Aorta (tissue), 5 donors: ENCODE measurements around the gene KDM4B. TPM values are rescaled to one million over a fixed set of nuclear protein-coding genes. Genes with fewer than 3 reads are reported as not detected.

ENCODE experiments used
- ATAC-seq: fragments of 200-7000 bp; cut with Tn5 transposase; one replicate; pipeline ENCODE4 v1.9.1; 2022; ENCODE audit warnings: moderate library complexity; ENCODE audit not compliant: low FRiP score
- DNase-seq, 2 donors: peaks; one replicate each; pipeline ENCODE4 v3.0.0-alpha.2; 2020
- H3K27ac ChIP-seq, 2 donors: one replicate each; pipeline ENCODE4 v1.5.1; 2013; ENCODE audit warnings: low read length in 2 of 2, mild to moderate bottlenecking in 2 of 2, moderate library complexity in 2 of 2, control low read depth in 1 of 2, inconsistent platforms in 1 of 2, low read depth in 1 of 2
- H3K27me3 ChIP-seq, 2 donors: one replicate each; pipeline ENCODE4 v1.6.1; 2013; ENCODE audit warnings: control low read depth in 1 of 2, low read length in 1 of 2, mild to moderate bottlenecking in 1 of 2, moderate library complexity in 1 of 2; ENCODE audit not compliant: insufficient read depth in 2 of 2, control insufficient read depth in 1 of 2
- H3K36me3 ChIP-seq, 2 donors: one replicate each; pipeline ENCODE4 v1.6.1; 2013; ENCODE audit warnings: control low read depth in 1 of 2, low read length in 1 of 2, mild to moderate bottlenecking in 1 of 2; ENCODE audit not compliant: insufficient read depth in 2 of 2, control insufficient read depth in 1 of 2
- H3K4me1 ChIP-seq, 2 donors: one replicate each; pipeline ENCODE4 v1.6.1; 2013; ENCODE audit warnings: low read length in 2 of 2, control low read depth in 1 of 2, mild to moderate bottlenecking in 1 of 2, moderate library complexity in 1 of 2; ENCODE audit not compliant: insufficient read depth in 2 of 2, control insufficient read depth in 1 of 2
- H3K4me3 ChIP-seq, 2 donors: one replicate each; pipeline ENCODE4 v1.5.1; 2013; ENCODE audit warnings: low read length in 2 of 2, control low read depth in 1 of 2, mild to moderate bottlenecking in 1 of 2
- H3K9me3 ChIP-seq: one replicate; pipeline ENCODE4 v1.6.1; 2013; ENCODE audit warnings: mild to moderate bottlenecking, low read length; ENCODE audit not compliant: control insufficient read depth
- WGBS, 2 donors: extraction: QIAGEN DNeasy Blood & Tissue Kit; methylation state at CpG; one replicate each; pipeline ENCODE4 v1.1.7; 2013; 5-methylcytosine and 5-hydroxymethylcytosine counted together
- intact Hi-C, 2 donors: fragments of 100-400 bp; cut with DNase I; formaldehyde crosslinking; loops; one replicate each; pipeline versions ENCODE4 v1.14.2 to v1.15.0; 2022
- polyA plus RNA-seq, 2 donors: library from polyadenylated mRNA; stranded (reverse); fragments of 200-250 nt; gene quantifications; one replicate each; pipeline ENCODE4 v1.2.3, GENCODE V29; 2013
- total RNA-seq, 2 donors: library from RNA; stranded (reverse); fragmentation: NEBNext Ultra II Directional; extraction: Animal tissue kit (Norgen Biotek cat#: 25700); gene quantifications; one replicate each; pipeline ENCODE4 v1.2.1, GENCODE V29; 2021
- donor health status: healthy with polysubstance abuse.
- donor health status: Bipolar disorder and iron deficiency.
- donor health status: DM: no; HTN: no; CAD: no.
- donor health status: DM: no; HTN: no; CAD: no.
- donor health status: DM: yes; HTN: yes; CAD: no.

Gene KDM4B
- total and polyA plus RNA-seq, 4 donors, result 4.4 to 58.1 (median 25.8) TPM

DNA sequence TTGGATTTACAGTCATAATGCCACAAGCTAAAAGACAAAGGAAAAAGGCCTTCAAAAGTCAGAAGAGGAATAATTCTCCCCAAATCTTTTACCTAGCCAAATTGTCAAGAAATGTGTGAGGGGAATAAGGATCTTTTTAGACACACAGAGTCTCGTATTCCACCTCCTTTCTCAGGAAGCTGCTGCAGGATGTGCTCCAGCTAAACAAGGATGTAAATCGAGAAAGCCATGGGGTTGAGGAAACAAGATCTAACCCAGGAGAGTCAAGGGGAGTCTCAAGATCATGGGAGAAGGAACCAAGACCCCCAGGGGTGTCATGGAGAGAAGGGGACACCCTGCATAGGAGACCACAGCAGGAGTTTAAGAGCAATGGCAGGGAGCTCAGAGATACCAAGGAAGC is 147.4 kb downstream of the KDM4B start:
- H3K9me3 ChIP-seq, result no peaks in the 10 kb centered on the region
- no peaks in the 10 kb centered on the region for H3K4me1 ChIP-seq
- H3K4me3 ChIP-seq, result no peak overlapping the region
- intact Hi-C loops, result no loop called here
- H3K36me3 ChIP-seq, result peaks cover 0 to 2% of the 10 kb centered on the region in 2 donors
- WGBS, 2 donors, result 90 to 97% methylated on average over 2 of the region's 2 CpGs
- DNase-seq (no peak), ATAC-seq (no peak)
- H3K27ac ChIP-seq, result no peak overlapping the region
- no peaks in the 10 kb centered on the region for H3K27me3 ChIP-seq

DNA sequence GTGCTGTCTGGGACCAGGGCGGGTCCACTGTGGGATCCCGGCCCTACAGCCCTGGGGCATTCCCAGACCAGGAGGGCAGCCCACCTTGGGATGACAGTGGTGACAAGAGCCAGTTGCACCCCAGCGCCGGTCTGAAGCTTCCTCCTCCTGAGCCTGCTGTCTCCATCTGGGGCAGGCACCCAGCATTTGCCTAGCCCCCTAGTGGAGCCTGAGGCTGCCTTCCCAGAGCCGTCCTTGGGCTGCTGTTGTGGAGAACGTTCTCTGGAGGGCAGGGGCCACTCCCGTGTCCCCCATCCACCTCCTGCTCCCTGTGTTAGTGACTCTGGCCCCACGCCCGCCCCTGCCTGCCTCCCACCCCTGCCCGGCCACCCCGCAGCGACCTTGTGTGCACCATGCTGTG is 148.5 kb downstream of the KDM4B start:
- Histone ChIP-seq H3K4me3 (no peak overlapping the region), H3K27ac (no peak overlapping the region), H3K27me3 (no peaks in the 10 kb centered on the region), H3K4me1 (no peaks in the 10 kb centered on the region), H3K36me3 (no peaks in the 10 kb centered on the region), H3K9me3 (no peaks in the 10 kb centered on the region)
- DNase-seq (no peak), ATAC-seq (no peak)
- intact Hi-C loops, result no loop called here
- 92 to 95% methylated on average over 12 of the region's 12 CpGs for WGBS, 2 donors

DNA sequence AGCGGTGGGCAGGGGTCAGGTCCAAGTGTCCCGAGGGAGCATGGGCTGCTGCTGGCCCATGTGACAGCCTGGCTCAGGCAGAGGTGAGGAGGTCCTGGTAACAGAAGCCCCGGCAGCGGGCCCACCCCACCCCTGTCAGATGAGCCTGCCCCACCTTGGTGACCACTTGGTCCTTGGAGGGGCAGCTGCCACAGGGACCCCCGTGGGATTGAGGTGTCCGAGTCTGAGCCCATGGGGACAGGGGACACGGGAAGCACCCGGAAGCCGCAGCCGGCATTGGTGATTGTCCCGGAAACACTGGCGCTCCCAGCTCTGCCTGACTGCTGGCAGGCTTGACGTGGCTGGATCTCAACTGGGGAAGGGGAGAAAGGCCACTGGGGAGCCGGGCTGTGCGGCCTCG is 149.1 kb downstream of the KDM4B start:
- ATAC-seq, result no peak
- no peaks in the 10 kb centered on the region for H3K27me3 ChIP-seq
- no peak overlapping the region for H3K27ac ChIP-seq
- no peaks in the 10 kb centered on the region for H3K4me1 ChIP-seq
- H3K36me3 ChIP-seq, result peaks cover 0 to 2% of the 10 kb centered on the region in 2 donors
- WGBS, 2 donors, result 86 to 92% methylated on average over 13 to 16 of the region's 16 CpGs
- intact Hi-C loops, result no loop called here
- no peak overlapping the region for H3K4me3 ChIP-seq
- no peaks in the 10 kb centered on the region for H3K9me3 ChIP-seq
- DNase-seq, result no peak

DNA sequence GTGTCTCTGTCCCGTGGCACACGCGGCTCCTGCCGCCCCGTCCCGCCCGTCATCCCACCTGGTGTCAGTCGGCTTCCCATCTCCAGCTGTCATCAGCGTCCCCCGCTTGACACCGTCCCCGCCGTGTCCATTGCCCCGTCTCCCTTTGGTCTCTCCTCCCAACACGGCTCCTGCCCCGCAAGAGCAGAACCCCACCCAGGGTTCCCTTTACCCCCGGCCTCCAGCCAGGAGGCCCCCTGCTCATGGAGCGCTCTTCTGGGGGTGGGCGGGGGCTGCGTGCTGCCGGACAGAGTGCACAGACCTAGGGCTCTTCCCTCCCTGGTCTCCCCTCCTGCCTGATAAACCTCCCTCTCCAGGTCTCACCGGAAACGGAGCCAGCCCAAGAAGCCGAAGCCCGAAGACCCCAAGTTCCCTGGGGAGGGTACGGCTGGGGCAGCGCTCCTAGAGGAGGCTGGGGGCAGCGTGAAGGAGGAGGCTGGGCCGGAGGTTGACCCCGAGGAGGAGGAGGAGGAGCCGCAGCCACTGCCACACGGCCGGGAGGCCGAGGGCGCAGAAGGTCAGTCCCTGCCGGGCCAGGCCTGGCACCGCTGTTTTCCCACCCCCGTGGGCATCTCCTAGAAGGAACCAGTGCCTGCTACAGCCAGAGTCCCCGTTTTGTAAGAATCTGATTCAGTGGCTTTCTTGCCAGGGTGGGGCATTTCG is 150.5 kb downstream of the KDM4B start:
- no peak for ATAC-seq
- Histone ChIP-seq H3K36me3 (peaks cover 0 to 2% of the 10 kb centered on the region in 2 donors), H3K9me3 (no peaks in the 10 kb centered on the region), H3K4me1 (no peaks in the 10 kb centered on the region), H3K27ac (no peak overlapping the region), H3K4me3 (no peak overlapping the region), H3K27me3 (no peaks in the 10 kb centered on the region)
- WGBS, 2 donors, result 89 to 90% methylated on average over 40 of the region's 40 CpGs
- intact Hi-C loops, result no loop called here
- DNase-seq, result no peak

DNA sequence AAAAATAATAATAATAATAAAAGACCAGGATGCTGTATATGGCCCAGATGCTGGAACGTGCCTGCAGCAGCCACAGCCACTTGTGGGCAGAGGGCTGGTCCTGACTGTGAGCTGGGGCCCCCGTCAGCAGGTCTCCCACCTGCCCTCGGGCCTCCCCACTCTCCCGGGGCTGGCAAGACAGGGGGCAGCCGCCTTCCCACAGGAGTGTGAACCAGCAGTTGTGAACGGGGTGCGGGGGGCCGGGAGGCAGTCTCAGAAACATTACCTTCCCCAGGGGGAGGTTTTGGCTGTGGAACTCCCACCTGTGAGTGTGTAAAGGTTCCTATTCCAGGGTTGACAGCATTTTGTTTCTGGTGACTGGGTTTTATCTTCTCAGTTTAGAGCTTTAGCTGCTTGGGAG is 151.4 kb downstream of the KDM4B start:
- Histone ChIP-seq H3K36me3 (peaks cover 0 to 2% of the 10 kb centered on the region in 2 donors), H3K27me3 (no peaks in the 10 kb centered on the region), H3K4me3 (no peak overlapping the region), H3K4me1 (no peaks in the 10 kb centered on the region), H3K9me3 (no peaks in the 10 kb centered on the region), H3K27ac (no peak overlapping the region)
- ATAC-seq (no peak), DNase-seq (no peak)
- intact Hi-C loops, result no loop called here
- 86 to 91% methylated on average over 8 of the region's 8 CpGs for WGBS, 2 donors

DNA sequence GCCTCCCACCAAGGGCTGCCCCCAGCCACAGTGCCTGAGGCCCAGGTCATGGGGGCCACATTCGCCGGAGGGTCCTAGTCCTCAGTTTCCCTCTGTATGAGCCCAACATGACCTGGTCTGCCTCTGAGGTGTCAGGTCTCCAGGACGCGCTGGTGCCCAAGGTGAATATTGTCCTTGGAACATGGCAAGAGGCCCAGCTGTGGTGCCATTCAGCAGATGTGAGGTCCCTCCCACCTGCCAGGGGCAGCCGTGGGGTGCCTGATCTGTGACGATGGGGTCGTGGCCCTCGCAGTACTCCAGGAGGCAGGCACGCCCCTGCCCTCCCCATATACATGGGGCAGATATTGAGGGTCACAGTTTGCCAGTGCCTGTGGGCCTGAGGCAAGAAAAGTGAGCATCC is 151.9 kb downstream of the KDM4B start:
- no peaks in the 10 kb centered on the region for H3K4me1 ChIP-seq
- peaks cover 0 to 2% of the 10 kb centered on the region in 2 donors for H3K36me3 ChIP-seq

DNA sequence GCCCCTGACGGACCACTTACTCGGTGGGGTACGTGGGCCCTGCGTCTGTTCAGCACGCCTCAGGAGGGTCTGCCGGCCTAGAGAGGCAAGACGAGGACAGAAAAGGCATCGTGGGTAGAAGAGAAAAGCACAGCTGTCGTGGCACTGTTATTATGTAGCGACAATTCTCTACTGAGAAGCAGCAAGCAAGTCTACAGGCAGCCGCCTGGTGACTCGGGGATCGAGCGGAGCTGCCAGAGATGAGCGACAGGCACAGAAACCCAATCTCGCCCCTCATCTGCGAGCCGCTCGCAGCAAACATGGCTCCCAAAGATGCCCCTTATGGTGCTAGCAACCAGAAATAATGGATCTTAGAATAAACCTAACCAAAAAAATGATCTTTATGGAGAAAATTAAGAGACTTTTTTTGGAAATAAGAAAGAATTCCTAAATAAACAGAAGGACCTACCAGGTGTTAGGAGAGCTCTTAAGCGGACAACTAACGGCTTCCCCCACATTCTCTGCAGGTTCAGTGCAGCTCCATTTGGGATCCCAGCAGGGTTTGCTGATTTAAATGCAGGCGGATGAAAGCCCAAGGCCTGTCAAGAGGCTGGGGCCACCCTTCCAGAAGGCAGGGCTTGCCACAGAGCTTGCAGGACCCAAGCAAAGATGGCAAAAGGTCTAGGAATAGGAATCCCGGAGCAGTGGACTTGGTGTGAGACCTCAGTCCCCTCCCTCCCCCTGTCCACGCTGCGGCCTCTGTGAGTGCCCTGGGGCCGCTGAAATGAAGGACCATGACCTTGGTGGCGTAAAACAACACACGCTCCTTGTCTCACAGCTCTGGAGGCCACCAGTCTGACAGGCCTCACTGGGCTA is 152.6 kb downstream of the KDM4B start:
- 92 to 94% methylated on average over 28 of the region's 28 CpGs for WGBS, 2 donors
- H3K36me3 ChIP-seq, result peaks cover 0 to 2% of the 10 kb centered on the region in 2 donors
- no peak overlapping the region for H3K27ac ChIP-seq
- no peak for DNase-seq
- H3K27me3 ChIP-seq, result no peaks in the 10 kb centered on the region
- H3K4me1 ChIP-seq, result no peaks in the 10 kb centered on the region
- no peak for ATAC-seq
- intact Hi-C loops, result no loop called here
- no peak overlapping the region for H3K4me3 ChIP-seq
- H3K9me3 ChIP-seq, result no peaks in the 10 kb centered on the region

More for the DNA sequence above, 151.9 kb downstream of the KDM4B start:
- no peak for ATAC-seq
- H3K9me3 ChIP-seq, result no peaks in the 10 kb centered on the region
- no peaks in the 10 kb centered on the region for H3K27me3 ChIP-seq
- no peak for DNase-seq
- H3K4me3 ChIP-seq, result no peak overlapping the region
- 93 to 97% methylated on average over 9 of the region's 9 CpGs for WGBS, 2 donors
- no peak overlapping the region for H3K27ac ChIP-seq
- intact Hi-C loops, result no loop called here

DNA sequence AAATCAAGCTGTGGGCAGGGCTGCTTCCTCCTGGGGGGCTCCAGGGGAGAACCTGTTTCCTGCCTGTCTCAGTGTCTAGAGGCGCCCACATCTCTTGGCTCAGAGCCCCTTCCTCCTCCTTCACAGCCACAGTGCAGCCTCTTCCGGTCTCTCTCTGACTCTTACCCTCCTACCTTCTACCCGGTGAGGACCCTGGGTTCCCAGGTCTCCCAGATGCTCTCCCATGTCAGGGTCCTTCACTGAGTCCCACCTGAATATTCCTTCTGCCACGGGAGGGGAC is 153.1 kb downstream of the KDM4B start:
- Histone ChIP-seq H3K9me3 (no peaks in the 10 kb centered on the region), H3K4me1 (no peaks in the 10 kb centered on the region), H3K36me3 (peaks cover 0 to 2% of the 10 kb centered on the region in 2 donors), H3K27ac (no peak overlapping the region), H3K27me3 (no peaks in the 10 kb centered on the region), H3K4me3 (no peak overlapping the region)
- no peak for ATAC-seq
- 68 to 73% methylated on average over 4 of the region's 4 CpGs for WGBS, 2 donors
- intact Hi-C loops, result no loop called here
- DNase-seq, result no peak
